PFSK-1 (cell line): Measurements from ENCODE around the gene BNIP1.

ENCODE experiments used
- FOXP2 ChIP-seq: optimal IDR thresholded peaks from 2 replicates; pipeline ENCODE3; 2011; ENCODE audit warnings: borderline replicate concordance, control low read depth, inconsistent platforms; ENCODE audit not compliant: insufficient read depth; ENCODE audit errors: extremely low read length, extremely low read depth
- POLR2AphosphoS5 ChIP-seq: IDR thresholded peaks from 2 replicates; pipeline ENCODE4 v1.6.1; 2012; ENCODE audit warnings: low read depth, mild to moderate bottlenecking, control low read depth, low read length, moderate library complexity
- SIN3A ChIP-seq: IDR thresholded peaks from 2 replicates; pipeline ENCODE4 v1.6.1; 2012; ENCODE audit warnings: mild to moderate bottlenecking, low read length, moderate library complexity, borderline replicate concordance; ENCODE audit not compliant: insufficient read depth
- TAF1 ChIP-seq: IDR thresholded peaks from 2 replicates; pipeline ENCODE4 v1.6.1; 2012; ENCODE audit warnings: low read length, control low read depth, borderline replicate concordance; ENCODE audit not compliant: insufficient read depth
- TF ChIP-seq, protein P1 (sequence below), 2 experiments: IDR thresholded peaks; 2 replicates each; pipeline versions ENCODE4 v1.6.1 to v1.8.0; 2011 to 2012; ENCODE audit warnings: low read depth in 2 of 2, low read length in 2 of 2, control low read depth in 1 of 2, inconsistent platforms in 1 of 2, mild to moderate bottlenecking in 1 of 2, moderate library complexity in 1 of 2; ENCODE audit not compliant: insufficient read depth in 1 of 2

DNA sequence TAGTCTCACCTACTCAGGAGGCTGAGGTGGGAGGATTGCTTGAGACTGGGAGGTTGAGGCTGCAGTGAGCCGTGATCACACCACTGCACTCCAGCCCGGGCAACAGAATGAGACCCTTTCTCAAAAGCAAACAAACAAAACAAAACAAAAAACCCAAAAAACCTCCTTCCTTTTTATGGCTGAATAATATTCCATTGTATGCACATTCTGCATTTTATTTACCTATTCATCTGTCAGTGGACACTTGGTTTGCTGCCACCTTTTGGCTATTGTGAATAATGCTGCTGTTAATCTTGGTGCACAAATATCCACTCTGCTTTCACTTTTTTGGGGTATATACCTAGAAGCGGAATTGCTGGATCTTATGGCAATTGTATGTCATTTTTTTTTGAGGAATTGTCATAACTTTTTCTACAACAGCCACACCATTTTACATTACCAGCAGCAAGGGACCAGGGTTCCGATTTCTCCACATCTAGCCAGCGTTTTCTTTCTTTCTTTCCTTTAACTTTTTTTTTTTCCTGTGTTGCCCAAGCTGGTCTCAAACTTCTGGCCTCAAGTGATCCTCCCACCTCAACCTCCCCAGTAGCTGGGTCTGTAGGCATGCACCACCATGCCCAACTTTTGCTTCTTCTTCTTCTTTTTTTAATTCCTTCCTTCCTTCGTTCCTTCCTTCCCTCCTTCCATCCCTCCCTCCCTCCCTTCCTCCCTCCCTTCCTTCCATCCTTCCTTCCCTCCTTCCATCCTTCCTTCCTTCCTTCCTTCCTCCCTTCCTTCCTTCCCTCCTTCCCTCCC, 60.1 kb downstream of the BNIP1 start:
- TF ChIP-seq, protein P1, sequence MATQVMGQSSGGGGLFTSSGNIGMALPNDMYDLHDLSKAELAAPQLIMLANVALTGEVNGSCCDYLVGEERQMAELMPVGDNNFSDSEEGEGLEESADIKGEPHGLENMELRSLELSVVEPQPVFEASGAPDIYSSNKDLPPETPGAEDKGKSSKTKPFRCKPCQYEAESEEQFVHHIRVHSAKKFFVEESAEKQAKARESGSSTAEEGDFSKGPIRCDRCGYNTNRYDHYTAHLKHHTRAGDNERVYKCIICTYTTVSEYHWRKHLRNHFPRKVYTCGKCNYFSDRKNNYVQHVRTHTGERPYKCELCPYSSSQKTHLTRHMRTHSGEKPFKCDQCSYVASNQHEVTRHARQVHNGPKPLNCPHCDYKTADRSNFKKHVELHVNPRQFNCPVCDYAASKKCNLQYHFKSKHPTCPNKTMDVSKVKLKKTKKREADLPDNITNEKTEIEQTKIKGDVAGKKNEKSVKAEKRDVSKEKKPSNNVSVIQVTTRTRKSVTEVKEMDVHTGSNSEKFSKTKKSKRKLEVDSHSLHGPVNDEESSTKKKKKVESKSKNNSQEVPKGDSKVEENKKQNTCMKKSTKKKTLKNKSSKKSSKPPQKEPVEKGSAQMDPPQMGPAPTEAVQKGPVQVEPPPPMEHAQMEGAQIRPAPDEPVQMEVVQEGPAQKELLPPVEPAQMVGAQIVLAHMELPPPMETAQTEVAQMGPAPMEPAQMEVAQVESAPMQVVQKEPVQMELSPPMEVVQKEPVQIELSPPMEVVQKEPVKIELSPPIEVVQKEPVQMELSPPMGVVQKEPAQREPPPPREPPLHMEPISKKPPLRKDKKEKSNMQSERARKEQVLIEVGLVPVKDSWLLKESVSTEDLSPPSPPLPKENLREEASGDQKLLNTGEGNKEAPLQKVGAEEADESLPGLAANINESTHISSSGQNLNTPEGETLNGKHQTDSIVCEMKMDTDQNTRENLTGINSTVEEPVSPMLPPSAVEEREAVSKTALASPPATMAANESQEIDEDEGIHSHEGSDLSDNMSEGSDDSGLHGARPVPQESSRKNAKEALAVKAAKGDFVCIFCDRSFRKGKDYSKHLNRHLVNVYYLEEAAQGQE (IDR thresholded peaks at IDR 0.05; ENCODE audit: insufficient read depth in 1 of 2, low read depth in 2 of 2, low read length in 2 of 2): no peak
- TF ChIP-seq SIN3A (no peak), TAF1 (no peak), POLR2AphosphoS5 (no peak), FOXP2 (no peak)
